NCI-H1048 (cell line): ENCODE results near the gene CST3.
"Not testable (repeated sequence)": the region's sequence is repeated elsewhere in the genome, so short reads cannot be mapped to it uniquely, and the experiment has no call there.

Source experiments
- DNase-seq: peaks from one replicate; lab custom pipeline; 2025; lab: John Stamatoyannopoulos, UW

The CST3 gene

GRCh38 chr20:23641936-23642751 is 4.4 kb upstream of the CST3 start:
- DNase-seq = no peak

DNA sequence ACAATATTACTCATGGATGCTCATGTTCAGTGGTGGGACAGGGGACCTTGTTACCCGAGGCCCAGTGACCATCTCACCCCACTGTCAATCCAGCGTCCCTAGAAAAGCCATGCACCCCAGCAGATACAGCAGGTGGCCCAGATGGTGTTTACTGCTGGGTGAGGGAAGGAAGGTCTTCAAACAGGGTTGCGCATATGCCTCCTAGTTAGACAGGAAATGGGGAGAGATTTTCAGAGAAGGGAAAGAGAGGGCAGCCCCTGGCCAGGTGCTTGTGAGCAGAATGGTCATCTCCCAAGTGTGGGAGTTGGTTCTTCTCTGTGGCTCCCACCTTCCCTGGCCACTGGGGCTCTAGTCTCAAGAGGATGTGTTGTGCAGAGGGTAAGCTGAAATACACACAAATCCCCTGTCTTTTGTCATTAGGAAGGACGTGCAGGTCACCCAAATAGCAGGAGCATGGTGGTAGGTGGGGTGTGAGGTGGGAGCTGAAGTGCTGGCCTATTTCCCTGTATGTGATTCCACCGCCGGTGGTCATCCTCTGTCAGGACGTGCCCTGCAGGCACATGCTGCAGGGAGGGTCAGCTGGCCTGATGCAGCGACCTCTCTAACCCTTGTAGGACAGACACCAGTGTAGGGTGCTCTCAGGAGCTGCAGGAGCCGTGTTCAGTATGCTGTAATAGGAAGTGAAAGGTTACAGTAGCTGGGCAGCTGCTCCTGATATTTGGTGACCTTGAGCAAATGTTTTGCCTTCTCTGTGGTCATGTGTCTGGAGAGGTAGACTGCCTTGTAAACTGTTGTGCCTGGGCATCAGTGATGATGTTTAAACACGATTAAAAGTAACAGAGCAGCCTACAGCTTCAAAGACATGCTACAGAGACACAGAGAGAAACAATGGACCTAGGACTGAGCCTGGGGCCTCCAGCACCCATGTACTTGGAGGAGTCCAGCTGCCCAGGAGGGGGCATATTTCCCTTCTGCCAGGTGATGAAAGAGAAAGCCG is 3.2 kb upstream of the CST3 start:
- DNase-seq = no peak

GRCh38 chr20:23640018-23640601 is 2.4 kb upstream of the CST3 start:
- DNase-seq = no peak

GRCh38 chr20:23639490-23639958 is 1.8 kb upstream of the CST3 start:
- DNase-seq = no peak

DNA sequence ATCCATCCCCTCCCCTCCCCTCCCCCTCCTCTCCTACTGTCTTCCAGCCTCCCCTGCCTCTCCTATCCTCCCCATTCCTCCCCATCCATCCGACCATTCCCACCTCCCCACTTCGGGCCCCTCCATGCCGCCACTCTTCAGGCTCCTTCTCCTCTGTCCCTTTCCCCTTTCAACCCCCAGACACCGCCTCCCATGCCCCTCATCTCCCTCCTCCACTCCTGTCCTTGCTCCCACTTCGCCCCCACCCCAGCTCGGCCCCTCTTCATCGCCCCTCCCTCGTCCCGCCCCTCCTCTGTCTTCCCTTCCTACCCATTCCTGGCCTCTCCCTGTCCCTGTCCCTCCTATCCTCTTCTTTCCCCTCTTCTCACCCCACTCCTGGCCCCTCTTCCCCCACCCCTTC is 554 bp upstream of the CST3 start:
- no peak for DNase-seq

GRCh38 chr20:23636908-23637281 is 860 bp downstream of the CST3 start:
- DNase-seq = no peak

DNA sequence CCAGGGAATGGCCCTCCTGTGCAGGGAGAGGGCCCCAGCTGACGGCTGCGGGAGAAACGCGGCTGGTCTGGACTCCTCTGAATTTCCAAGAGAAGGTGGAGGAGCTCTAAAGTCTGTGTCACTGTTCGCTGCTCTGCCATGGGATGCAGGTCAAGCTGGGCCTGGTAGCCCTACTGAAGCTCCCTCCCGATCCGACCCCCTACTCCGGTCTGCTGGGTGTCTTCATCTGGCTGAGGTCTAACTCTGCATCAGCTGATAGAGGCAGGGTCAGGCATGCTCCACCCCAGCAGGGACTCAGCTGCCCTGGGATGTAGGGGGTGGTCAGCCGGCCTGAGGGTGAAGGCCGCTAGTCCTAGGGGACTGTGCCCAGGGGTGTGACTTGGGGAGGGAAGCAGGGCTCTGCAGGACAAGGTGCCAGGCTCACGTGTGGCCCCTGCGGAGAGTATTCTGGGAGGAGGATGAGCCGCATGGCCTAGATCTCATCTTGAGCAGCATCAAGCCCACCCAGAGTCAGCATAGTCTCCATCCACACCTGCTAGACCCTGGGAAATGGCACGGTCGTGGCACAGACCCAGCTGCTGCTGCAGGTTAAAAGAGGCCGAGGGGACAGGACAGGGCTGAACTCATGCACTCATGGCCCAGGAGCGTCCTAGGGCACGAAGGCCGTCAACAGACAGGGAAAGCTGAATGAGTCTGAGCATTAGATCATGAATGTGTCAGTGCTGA is 1.4 kb downstream of the CST3 start:
- no peak for DNase-seq

DNA sequence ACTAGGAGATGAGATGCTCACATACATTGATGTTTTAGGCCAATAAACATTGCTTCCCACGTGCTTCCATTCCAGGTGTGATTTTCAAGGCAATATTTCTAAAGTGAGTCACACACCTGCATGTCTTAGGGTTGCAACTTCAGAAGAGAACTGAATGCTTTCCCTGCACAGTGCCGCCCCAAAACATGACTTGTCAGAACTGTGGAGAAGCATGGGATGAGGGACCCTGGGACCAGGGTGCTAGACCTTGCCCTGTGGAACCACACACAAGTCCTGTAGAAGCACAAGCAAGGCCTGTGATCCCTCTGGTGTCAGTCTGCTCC is 2.0 kb downstream of the CST3 start:
- not testable (repeated sequence) for DNase-seq

- no peak for DNase-seq
Measured at GRCh38 chr20:23634985-23635767, 2.6 kb downstream of the CST3 start.

DNA sequence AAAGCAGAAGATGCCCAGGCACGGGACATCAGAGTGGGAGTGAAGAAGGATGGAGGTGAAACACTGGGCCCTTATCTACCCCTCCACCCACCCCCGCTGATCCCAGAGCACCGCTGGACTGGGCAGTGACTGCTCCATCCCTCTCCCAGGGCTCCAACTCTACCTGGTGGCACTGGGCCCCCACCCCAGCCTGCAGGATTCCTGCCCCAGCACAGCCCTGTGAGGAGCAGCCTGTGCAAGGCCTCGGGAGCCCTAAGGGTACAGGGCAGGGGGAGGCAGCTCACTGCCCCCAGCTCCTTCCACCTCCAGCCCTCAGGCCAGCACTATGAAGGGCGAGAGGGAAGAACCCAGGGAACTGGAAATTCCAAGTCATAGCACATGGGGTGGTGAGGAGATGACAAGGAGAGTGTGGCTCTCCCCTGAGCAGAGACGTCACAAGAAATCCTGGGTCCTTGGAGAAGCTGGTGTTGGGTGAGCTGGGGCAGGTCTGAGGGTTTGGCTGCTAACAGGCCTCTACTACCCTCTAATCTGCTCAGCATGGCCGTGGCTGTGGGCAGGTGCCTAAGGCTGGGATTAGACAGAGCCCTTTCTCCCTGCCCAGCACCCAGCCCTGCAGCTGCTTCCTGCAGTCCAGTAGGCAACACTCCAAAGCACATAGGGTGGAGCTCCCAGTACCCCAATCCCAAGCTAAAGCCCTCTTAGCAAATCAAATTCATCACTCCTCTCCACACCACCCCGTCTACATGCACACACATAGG is 3.5 kb downstream of the CST3 start:
- DNase-seq = no peak

GRCh38 chr20:23632711-23633573 is 4.8 kb downstream of the CST3 start:
- no peak for DNase-seq

DNA sequence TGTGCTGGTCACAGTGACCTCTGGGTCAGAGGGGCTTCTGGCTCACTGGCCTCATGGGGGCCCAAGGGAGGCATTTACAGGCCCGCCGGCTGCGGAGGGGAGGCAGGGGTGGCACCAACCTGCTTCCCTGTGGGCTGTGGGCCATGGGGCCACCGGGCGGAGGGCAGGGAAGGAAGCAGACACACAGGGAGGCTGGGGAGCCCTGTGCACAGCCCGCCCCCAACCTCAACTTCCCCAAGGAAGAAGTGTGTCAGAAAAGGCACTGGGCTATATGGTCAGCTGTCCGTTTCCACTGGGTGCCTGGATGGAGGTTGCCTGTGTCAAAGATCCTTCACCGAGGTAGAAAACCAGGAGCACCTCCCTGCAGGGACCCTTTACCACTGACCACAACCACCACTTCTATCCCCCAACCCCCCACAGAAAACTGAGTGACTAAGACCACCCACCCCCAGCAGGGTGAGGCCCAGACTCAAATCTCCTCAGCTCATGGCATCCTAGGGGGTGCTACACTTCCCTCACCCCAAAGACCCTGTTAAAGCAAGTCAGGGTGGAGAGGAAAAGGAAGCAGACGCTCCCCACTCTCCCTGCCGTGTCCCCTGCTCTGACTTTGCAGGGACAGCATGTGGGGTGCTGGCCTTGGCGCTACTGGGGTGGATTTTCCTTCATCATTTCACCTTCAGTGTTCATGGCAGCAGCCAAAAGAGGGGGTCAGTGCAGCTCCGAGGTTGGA is 5.6 kb downstream of the CST3 start:
- no peak for DNase-seq

GRCh38 chr20:23631226-23631822 is 6.4 kb downstream of the CST3 start:
- DNase-seq = no peak

DNA sequence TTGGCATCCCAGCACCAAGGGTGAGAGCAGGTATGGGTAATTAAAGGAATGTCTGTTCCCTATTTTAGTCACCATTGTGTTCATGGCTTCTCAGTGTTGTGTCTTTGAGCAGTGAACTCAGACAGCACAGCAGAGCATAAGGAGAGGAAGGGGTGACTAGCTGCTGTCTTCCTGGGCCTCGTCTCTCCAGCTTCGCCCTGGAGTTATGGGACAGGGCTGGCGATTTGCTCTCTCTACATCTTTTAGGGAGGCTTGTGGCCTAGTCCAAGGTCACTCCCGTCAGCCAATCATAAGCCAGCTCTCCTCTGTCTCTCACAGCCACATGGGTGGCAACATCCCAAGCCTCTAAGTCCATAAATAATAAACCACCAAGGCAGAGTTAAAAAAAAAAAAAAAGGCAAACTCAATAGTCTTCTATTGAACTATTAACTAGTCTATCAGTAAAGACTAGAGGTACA is 7.3 kb downstream of the CST3 start:
- DNase-seq = no peak

DNA sequence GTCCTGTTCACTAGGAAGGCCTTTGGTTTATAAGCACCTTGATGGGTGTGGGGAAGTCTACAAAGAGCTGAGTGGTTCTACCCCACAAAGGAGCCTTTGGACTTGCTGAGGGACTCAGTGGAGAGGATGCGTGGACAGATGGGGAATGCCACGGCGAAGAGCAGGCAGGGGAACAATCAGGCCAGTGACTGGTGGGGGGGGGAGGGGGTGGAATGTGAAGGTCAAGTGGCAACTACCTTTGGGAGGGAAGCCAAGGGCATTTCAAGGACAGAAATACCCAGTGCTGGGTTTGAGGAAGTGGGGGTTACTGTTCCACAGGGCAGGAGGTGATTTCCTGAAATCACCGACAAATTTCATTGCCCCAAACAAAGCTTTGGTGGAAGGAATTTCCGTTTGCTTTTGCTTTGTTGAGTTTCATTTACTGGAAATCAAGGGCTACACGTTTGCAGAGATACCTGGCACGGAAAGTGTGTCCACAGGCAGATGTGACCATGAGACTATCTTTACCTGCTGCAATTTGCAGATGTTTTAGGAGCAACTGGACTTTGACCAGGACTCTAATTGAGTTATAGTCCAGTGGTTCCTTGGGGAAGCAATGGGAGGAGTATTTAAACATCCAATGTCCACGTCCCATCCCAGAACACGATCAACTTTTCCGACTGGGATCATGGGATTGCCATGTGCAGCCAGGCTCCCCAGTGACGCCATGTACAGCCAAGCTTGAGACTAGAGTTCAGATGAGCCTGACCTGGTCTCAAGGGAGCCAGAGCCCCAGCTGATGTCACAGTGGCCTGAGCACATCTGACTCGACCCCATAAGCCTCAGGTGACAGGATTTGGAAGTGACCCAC is 8.0 kb downstream of the CST3 start:
- DNase-seq = no peak

DNA sequence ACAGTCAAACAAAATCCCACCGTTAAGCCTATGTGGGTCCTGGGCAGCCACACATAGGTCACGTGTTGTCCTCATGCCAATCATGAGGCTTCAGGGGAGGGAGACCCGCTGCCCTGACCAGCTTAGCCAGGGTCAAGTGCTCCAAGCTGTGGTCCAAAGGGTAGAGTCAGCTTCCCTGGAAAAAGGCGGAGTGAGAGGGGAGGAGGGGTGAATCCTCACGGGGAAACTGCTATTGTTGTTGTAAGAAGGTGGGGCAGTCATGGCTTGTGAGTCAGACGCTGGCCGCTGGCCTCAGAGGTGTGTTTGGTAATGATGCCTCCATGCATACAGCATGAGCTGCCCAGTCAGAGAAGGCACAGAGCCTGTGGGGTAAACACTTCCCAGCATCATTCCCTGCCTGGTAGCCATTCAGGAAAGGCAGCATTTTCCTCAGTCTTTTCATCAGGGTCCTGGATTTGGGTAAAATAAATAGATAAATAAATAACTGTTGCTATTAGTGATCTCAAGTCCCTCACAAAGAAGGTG is 8.7 kb downstream of the CST3 start:
- no peak for DNase-seq

DNA sequence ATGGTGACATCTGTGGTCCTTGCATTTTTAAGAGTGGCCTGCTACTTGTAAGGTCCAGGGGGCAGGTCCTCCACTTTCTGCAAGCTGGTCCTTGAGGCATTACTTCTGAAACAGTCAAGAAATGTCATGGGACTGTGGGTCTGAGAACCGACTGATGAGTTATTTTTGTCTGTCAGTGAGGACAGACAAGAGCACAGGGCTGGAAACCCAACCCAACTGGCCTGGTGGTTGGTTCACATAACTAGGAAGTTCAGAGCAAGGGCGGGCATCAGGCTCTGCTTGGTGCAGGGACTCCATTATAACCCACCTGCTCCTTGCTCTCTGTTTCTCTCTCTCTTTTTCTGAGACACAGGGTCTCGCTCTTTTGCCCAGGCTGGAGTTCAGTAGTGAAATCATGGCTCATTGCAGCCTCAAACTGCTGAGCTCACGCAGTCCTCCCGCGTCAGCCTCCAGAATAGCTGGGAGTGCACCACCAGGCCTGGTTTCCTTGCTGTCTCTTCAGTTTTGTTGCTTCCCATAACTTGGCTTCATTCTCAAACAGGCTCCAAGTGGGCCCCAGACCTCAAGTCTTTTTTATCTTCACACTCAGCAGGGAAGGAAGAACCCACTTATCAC is 9.2 kb downstream of the CST3 start:
- no peak for DNase-seq
